ENCODE measurements around the gene ADH5.

Gene ADH5

DNA sequence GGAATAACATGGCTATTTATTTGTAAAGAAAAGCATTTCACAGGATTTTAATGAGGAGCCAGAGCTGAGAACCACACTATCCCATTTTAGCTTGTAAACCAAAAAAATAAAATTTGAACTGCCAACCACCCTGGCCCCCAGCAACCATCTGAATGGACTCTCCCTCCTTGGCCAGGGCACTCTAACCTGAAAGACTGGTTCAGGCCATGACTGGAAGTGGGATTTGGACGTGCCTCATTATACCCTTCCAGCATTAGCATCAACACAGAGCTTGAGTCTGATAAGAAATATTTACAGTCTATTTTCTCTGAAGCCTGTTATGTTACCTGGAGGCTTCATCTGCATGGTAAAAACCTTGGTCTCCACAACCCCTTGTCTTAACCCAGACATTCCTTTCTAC, 63.1 kb downstream of the ADH5 start:
- TF ChIP-seq, protein P1, sequence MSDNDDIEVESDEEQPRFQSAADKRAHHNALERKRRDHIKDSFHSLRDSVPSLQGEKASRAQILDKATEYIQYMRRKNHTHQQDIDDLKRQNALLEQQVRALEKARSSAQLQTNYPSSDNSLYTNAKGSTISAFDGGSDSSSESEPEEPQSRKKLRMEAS (IDR thresholded peaks at IDR 0.05): no peak
- TF ChIP-seq RAD21 (IDR thresholded peaks at IDR 0.05; ENCODE audit: low read depth) (no peak), CEBPB (IDR thresholded peaks at IDR 0.05) (no peak), ZBTB7A (IDR thresholded peaks at IDR 0.05; ENCODE audit: low read depth) (no peak)

DNA sequence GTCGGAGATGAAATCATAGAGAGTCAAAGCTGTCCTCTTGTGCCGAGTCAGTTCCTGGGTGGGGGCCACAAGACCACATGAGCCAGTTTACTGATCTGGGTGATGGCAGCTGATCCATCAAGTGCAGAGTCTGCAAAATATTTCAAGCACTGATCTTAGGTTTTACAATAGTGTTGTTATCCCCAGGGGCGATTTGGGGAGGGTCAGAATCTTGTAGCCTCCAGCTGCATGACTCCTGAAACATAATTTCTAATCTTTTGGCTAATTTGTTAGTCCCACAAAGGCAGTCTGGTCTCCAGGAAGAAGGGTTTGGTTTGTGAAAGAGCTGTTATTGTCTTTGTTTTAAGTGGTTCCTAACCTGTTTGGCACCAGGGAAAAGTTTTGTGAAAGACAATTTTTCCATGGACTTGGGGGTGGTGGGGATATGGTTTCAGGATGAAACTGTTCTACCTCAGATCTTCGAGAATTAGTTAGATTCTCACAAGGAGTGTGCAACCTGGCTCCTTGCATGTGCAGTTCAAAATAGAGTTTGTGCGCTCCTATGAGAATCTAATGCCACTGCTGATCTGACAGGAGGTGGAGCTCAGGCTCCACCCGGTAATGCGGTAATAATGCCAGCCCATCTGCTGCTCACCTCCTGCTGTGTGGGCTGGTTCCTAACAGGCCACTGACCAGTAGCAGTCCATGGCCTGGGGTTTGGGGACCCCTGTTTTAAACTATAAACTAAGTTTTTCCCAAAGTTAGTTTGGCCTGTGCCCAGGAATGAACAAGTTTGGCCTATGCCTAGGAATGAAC, 63.9 kb downstream of the ADH5 start:
- TF ChIP-seq EP300 (IDR thresholded peaks at IDR 0.05; ENCODE audit: borderline replicate concordance): no peak
- TF ChIP-seq RAD21 (IDR thresholded peaks at IDR 0.05; ENCODE audit: low read depth): peak; percentile 23; the same call in 1 of the 2 replicates

DNA sequence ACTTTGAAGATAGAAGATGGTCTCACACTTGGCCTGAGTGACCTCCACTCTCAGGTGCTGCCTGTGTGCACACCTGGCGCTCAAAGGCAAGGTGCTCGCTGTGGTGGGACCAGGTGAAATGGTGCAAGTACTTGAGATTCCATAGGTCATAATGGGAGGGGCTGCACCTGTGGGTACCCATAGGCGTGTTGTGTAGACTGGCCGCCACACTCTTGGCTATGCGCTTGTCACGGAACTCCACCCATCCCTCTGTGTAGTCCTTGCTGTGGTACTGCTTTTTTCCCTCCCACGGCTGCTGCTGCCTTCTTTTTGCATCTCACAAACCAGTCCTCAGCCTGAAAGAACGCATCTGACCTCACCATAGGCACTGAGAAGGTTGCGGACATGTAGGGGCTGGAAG, 66.0 kb downstream of the ADH5 start:
- TF ChIP-seq TEAD4 (IDR thresholded peaks at IDR 0.05) (no peak), CEBPB (IDR thresholded peaks at IDR 0.05) (no peak), ZBTB7A (IDR thresholded peaks at IDR 0.05; ENCODE audit: low read depth) (no peak), RAD21 (IDR thresholded peaks at IDR 0.05; ENCODE audit: low read depth) (no peak), EP300 (IDR thresholded peaks at IDR 0.05; ENCODE audit: borderline replicate concordance) (no peak), YY1 (IDR thresholded peaks at IDR 0.05; ENCODE audit: low read depth) (no peak), CREB1 (IDR thresholded peaks at IDR 0.05; ENCODE audit: low read depth) (no peak)
- TF ChIP-seq, protein P2, sequence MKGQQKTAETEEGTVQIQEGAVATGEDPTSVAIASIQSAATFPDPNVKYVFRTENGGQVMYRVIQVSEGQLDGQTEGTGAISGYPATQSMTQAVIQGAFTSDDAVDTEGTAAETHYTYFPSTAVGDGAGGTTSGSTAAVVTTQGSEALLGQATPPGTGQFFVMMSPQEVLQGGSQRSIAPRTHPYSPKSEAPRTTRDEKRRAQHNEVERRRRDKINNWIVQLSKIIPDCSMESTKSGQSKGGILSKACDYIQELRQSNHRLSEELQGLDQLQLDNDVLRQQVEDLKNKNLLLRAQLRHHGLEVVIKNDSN (IDR thresholded peaks at IDR 0.05): no peak
- TF ChIP-seq, protein P1 (IDR thresholded peaks at IDR 0.05): no peak

DNA sequence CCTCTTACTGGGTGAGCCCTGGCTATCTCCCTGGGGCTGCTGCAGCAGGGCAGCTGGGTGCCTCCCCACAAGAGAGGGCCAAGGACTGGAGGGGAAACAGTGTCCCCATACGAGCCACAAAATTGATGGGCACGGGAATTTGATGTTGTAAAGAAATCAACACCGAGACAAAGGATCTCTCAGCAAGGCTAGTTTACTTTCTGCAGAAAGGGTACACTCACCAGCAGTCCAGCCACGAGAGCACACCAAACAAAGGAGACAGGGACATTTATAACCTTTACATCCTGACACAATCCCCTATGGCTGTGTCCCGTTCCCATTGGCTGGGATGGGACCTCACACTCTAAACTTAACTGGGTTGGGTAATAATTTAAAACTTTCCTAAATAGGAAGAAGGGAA, 67.2 kb downstream of the ADH5 start:
- no peak for TF ChIP-seq TAF1 (IDR thresholded peaks at IDR 0.05; ENCODE audit: low read depth)
- TF ChIP-seq CREB1 (IDR thresholded peaks at IDR 0.05; ENCODE audit: low read depth): no peak
- no peak for TF ChIP-seq NFIC (IDR thresholded peaks at IDR 0.05)
- TF ChIP-seq CEBPB (IDR thresholded peaks at IDR 0.05): no peak
- no peak for TF ChIP-seq EGR1 (IDR thresholded peaks at IDR 0.05)
- TF ChIP-seq EP300 (IDR thresholded peaks at IDR 0.05; ENCODE audit: borderline replicate concordance): no peak
- no peak for TF ChIP-seq ZBTB7A (IDR thresholded peaks at IDR 0.05; ENCODE audit: low read depth)
- TF ChIP-seq FOXM1 (IDR thresholded peaks at IDR 0.05; ENCODE audit: borderline replicate concordance, low read depth): no peak
- no peak for TF ChIP-seq RAD21 (IDR thresholded peaks at IDR 0.05; ENCODE audit: low read depth)
- no peak for TF ChIP-seq TCF12 (IDR thresholded peaks at IDR 0.05; ENCODE audit: low read depth)
- no peak for TF ChIP-seq TEAD4 (IDR thresholded peaks at IDR 0.05)
- TF ChIP-seq, protein P1 (IDR thresholded peaks at IDR 0.05): no peak

Measured in Ishikawa (cell line).